ENCODE results near the gene KCTD4. TPM values are rescaled to one million over a fixed set of nuclear protein-coding genes. Genes with fewer than 3 reads are reported as not detected.

KCTD4 gene
- total and polyA plus RNA-seq, 10 of the 15 experiments (the other 5 are each of a cell fraction or from before 2014, with no cell fraction given): 0.09 TPM; not detected in 9

DNA sequence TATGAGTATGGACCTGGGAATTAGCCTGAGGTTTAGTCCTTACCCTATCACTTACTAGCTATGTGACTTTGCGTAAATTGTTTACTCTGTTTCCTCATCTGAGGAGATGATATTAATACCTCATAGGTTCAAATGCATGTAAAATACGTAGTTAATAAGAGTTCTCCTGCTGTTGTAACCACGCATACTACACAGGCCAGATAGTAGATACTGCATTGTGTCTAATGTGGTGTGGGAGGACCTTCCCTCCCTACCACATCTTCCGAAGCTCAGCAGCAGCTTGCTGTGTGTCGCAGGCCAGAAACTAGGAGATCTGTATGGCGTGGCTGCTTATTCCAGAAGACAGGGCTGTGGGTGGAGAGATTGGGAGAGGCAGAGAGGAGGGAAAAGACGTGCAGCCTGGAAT is 57.5 kb downstream of the KCTD4 start:
- Histone ChIP-seq H3K4me3 (no peak overlapping the region), H3K4me1 (ENCODE audit: control insufficient read depth, insufficient read depth, low read length) (no peaks in the 10 kb centered on the region), H3K36me3 (ENCODE audit: control insufficient read depth in 2 of 2, insufficient read depth in 2 of 2, low read length in 1 of 2) (peaks cover 0 to 6% of the 10 kb centered on the region in 2 experiments; a peak in 2 of 4 replicates), H3K27me3 (replicated peaks in 1 of 2; ENCODE audit: control insufficient read depth in 2 of 2, insufficient read depth in 2 of 2, low read length in 1 of 2) (no peaks in the 10 kb centered on the region), H3K27ac (ENCODE audit: control insufficient read depth, insufficient read depth) (no peak overlapping the region), H4K20me1 (ENCODE audit: control insufficient read depth, insufficient read depth) (no peaks in the 10 kb centered on the region), H3K4me2 (ENCODE audit: control insufficient read depth, insufficient read depth) (no peak overlapping the region), H2AFZ (ENCODE audit: control insufficient read depth, low read depth, low read length) (no peak overlapping the region), H3K79me2 (ENCODE audit: control insufficient read depth, insufficient read depth, low read length) (no peaks in the 10 kb centered on the region; the same call in 1 of the 2 replicates), H3K9me3 (replicated peaks; ENCODE audit: control insufficient read depth, insufficient read depth, low read length) (no peaks in the 10 kb centered on the region), H3K9ac (ENCODE audit: control insufficient read depth, insufficient read depth, low read length) (no peak overlapping the region)
- FAIRE-seq (no peak), ATAC-seq (no peak), DNase-seq (ENCODE audit: low read depth, low spot score) (no peak)
- ChIA-PET CTCF (no interaction called here), POLR2A (interaction anchor here (0.6 kb wide), 1 partner anchor 81 kb away, joined by 10 read pairs; no protein-coding TSS in a partner anchor), SMC1A (ENCODE audit: uncharacterized antibody, unreplicated experiment) (interaction anchor here (0.7 kb wide), 1 partner anchor 15 kb away, joined by 3 read pairs; no protein-coding TSS in a partner anchor), RAD21 (ENCODE audit: unreplicated experiment) (no interaction called here)
- WGBS (ENCODE audit: insufficient coverage, insufficient replicate concordance, low lambda C conversion rate, missing lambda C conversion rate): 99% methylated on average over 7 of the region's 7 CpGs
- intact Hi-C loops (cut with micrococcal nuclease; ENCODE audit: unreplicated experiment): no loop called here
- no TSS peak for BruUV-seq (replicated peaks)
- in situ Hi-C loops (cut with MboI): no loop called here
- no peak for TF ChIP-seq RCOR1 (conservative IDR thresholded peaks at IDR 0.05; ENCODE audit: low read depth, low read length)
- TF ChIP-seq ESRRA (IDR thresholded peaks at IDR 0.05; ENCODE audit: low read length): no peak
- no peak for TF ChIP-seq SMAD1 (IDR thresholded peaks at IDR 0.05; ENCODE audit: low read depth, partially characterized antibody)
- TF ChIP-seq BCL11A (IDR thresholded peaks at IDR 0.05; ENCODE audit: low read depth, low read length): no peak
- no peak for TF ChIP-seq HDAC2 (IDR thresholded peaks at IDR 0.05)
- TF ChIP-seq, protein P1, sequence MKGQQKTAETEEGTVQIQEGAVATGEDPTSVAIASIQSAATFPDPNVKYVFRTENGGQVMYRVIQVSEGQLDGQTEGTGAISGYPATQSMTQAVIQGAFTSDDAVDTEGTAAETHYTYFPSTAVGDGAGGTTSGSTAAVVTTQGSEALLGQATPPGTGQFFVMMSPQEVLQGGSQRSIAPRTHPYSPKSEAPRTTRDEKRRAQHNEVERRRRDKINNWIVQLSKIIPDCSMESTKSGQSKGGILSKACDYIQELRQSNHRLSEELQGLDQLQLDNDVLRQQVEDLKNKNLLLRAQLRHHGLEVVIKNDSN (IDR thresholded peaks at IDR 0.05; ENCODE audit: borderline replicate concordance, extremely low read length, insufficient read depth, low read depth, low read length): no peak
- TF ChIP-seq GATAD2B (conservative IDR thresholded peaks at IDR 0.05; ENCODE audit: low read depth): no peak
- TF ChIP-seq CBX5 (IDR thresholded peaks at IDR 0.05; ENCODE audit: low read depth): no peak
- no peak for TF ChIP-seq ZNF207 (IDR thresholded peaks at IDR 0.05; ENCODE audit: borderline replicate concordance)
- no peak for TF ChIP-seq PAX8 (IDR thresholded peaks at IDR 0.05)
- TF ChIP-seq RBBP5 (conservative IDR thresholded peaks at IDR 0.05): no peak
- TF ChIP-seq, protein P2, sequence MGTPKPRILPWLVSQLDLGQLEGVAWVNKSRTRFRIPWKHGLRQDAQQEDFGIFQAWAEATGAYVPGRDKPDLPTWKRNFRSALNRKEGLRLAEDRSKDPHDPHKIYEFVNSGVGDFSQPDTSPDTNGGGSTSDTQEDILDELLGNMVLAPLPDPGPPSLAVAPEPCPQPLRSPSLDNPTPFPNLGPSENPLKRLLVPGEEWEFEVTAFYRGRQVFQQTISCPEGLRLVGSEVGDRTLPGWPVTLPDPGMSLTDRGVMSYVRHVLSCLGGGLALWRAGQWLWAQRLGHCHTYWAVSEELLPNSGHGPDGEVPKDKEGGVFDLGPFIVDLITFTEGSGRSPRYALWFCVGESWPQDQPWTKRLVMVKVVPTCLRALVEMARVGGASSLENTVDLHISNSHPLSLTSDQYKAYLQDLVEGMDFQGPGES (IDR thresholded peaks at IDR 0.05): no peak
- TF ChIP-seq RB1 (IDR thresholded peaks at IDR 0.05; ENCODE audit: borderline replicate concordance): no peak
- TF ChIP-seq, protein P3, sequence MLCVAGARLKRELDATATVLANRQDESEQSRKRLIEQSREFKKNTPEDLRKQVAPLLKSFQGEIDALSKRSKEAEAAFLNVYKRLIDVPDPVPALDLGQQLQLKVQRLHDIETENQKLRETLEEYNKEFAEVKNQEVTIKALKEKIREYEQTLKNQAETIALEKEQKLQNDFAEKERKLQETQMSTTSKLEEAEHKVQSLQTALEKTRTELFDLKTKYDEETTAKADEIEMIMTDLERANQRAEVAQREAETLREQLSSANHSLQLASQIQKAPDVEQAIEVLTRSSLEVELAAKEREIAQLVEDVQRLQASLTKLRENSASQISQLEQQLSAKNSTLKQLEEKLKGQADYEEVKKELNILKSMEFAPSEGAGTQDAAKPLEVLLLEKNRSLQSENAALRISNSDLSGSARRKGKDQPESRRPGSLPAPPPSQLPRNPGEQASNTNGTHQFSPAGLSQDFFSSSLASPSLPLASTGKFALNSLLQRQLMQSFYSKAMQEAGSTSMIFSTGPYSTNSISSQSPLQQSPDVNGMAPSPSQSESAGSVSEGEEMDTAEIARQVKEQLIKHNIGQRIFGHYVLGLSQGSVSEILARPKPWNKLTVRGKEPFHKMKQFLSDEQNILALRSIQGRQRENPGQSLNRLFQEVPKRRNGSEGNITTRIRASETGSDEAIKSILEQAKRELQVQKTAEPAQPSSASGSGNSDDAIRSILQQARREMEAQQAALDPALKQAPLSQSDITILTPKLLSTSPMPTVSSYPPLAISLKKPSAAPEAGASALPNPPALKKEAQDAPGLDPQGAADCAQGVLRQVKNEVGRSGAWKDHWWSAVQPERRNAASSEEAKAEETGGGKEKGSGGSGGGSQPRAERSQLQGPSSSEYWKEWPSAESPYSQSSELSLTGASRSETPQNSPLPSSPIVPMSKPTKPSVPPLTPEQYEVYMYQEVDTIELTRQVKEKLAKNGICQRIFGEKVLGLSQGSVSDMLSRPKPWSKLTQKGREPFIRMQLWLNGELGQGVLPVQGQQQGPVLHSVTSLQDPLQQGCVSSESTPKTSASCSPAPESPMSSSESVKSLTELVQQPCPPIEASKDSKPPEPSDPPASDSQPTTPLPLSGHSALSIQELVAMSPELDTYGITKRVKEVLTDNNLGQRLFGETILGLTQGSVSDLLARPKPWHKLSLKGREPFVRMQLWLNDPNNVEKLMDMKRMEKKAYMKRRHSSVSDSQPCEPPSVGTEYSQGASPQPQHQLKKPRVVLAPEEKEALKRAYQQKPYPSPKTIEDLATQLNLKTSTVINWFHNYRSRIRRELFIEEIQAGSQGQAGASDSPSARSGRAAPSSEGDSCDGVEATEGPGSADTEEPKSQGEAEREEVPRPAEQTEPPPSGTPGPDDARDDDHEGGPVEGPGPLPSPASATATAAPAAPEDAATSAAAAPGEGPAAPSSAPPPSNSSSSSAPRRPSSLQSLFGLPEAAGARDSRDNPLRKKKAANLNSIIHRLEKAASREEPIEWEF (IDR thresholded peaks at IDR 0.05; ENCODE audit: insufficient replicate concordance, low read depth, low read length): no peak

Data from GM12878 (cell line).